ENCODE results near the gene AHCYL2.

The AHCYL2 gene

DNA sequence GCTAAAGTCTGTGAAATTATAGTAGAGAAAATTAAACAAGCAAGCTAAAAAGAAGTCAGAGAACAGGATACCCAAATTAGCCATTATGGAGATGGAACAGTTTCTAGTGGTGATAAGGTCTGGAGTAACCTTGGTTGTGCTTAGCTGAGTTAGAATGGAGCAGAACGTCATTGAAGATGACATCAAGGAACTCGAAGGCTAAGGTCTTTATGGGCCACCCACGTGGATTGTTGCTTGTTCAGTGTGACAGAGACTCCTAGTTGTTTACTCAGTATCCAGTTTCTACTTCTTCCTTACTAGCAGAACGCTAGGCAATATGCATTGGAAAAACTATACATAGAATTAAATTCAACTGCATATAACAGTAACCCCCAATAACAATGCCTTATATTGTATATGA is 39.7 kb downstream of the AHCYL2 start:
- TF ChIP-seq, protein P1, sequence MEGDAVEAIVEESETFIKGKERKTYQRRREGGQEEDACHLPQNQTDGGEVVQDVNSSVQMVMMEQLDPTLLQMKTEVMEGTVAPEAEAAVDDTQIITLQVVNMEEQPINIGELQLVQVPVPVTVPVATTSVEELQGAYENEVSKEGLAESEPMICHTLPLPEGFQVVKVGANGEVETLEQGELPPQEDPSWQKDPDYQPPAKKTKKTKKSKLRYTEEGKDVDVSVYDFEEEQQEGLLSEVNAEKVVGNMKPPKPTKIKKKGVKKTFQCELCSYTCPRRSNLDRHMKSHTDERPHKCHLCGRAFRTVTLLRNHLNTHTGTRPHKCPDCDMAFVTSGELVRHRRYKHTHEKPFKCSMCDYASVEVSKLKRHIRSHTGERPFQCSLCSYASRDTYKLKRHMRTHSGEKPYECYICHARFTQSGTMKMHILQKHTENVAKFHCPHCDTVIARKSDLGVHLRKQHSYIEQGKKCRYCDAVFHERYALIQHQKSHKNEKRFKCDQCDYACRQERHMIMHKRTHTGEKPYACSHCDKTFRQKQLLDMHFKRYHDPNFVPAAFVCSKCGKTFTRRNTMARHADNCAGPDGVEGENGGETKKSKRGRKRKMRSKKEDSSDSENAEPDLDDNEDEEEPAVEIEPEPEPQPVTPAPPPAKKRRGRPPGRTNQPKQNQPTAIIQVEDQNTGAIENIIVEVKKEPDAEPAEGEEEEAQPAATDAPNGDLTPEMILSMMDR (IDR thresholded peaks at IDR 0.05): no peak
- Histone ChIP-seq H3K4me1 (ENCODE audit: control insufficient read depth in 1 of 2, insufficient read depth in 1 of 2, low read depth in 1 of 2, low read length in 1 of 2) (no peaks in the 10 kb centered on the region), H3K4me3 (ENCODE audit: low read depth in 1 of 2, low read length in 1 of 2) (no peak overlapping the region), H3K9me3 (no peaks in the 10 kb centered on the region), H3K27ac (no peak overlapping the region), H3K27me3 (no peaks in the 10 kb centered on the region), H3K36me3 (no peaks in the 10 kb centered on the region)

DNA sequence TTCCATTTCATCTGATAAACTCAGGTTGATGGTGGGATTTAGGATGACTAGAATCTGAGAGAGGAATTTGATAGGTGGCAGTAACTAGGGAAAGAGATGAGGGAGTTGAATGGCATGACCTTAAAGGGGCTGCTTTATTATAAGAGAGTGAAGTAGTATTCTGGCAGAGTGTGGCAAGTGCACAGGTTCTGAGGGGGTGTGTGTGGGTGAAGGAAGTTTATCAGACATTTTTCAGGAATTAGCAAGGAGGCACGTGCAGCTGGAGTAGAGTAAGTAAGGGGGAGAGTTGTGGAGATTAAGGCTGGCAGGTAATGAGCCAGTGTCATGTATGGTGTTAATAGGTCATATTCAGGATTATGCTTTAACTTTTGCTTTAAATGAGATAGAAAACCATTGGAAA is 40.5 kb downstream of the AHCYL2 start:
- TF ChIP-seq, protein P1 (IDR thresholded peaks at IDR 0.05): no peak

DNA sequence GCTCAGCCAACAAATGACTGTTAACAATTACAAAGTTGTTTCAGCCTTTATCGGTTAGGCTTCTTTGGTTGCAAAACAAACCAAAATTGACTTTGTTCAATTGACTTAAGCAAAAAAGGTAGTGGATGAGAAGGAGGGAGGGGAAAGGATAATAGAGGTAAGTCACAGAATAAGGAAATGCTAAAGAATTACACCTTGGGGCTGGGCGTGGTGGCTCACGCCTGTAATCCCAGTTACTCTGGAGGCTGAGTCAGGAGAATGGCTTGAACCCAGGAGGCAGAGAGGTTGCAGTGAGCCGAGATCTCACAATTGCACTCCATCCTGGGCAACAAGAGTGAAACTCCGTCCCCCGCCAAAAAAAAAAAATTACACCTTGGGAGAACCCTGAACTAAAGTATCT is 41.4 kb downstream of the AHCYL2 start:
- TF ChIP-seq, protein P1 (IDR thresholded peaks at IDR 0.05): no peak
- Histone ChIP-seq H3K36me3 (no peaks in the 10 kb centered on the region), H3K9me3 (no peaks in the 10 kb centered on the region), H3K27me3 (no peaks in the 10 kb centered on the region), H3K27ac (no peak overlapping the region), H3K4me3 (ENCODE audit: low read depth in 1 of 2, low read length in 1 of 2) (no peak overlapping the region), H3K4me1 (ENCODE audit: control insufficient read depth in 1 of 2, insufficient read depth in 1 of 2, low read depth in 1 of 2, low read length in 1 of 2) (peaks cover 8 to 14% of the 10 kb centered on the region in 2 experiments)

More for the DNA sequence above, 40.5 kb downstream of the AHCYL2 start:
- Histone ChIP-seq H3K4me1 (ENCODE audit: control insufficient read depth in 1 of 2, insufficient read depth in 1 of 2, low read depth in 1 of 2, low read length in 1 of 2) (peaks cover under 1 to 5% of the 10 kb centered on the region in 2 experiments), H3K4me3 (ENCODE audit: low read depth in 1 of 2, low read length in 1 of 2) (no peak overlapping the region), H3K9me3 (no peaks in the 10 kb centered on the region), H3K27ac (no peak overlapping the region), H3K27me3 (no peaks in the 10 kb centered on the region), H3K36me3 (no peaks in the 10 kb centered on the region)

GRCh38 chr7:129270077-129270476 is 45.2 kb downstream of the AHCYL2 start:
- no peaks in the 10 kb centered on the region for H3K9me3 ChIP-seq
- no peak overlapping the region for H3K4me3 ChIP-seq (ENCODE audit: low read depth in 1 of 2, low read length in 1 of 2)
- no peaks in the 10 kb centered on the region for H3K36me3 ChIP-seq
- H3K4me1 ChIP-seq (ENCODE audit: control insufficient read depth in 1 of 2, insufficient read depth in 1 of 2, low read depth in 1 of 2, low read length in 1 of 2): peaks cover 10 to 19% of the 10 kb centered on the region in 2 experiments
- H3K27me3 ChIP-seq: no peaks in the 10 kb centered on the region
- no peak overlapping the region for H3K27ac ChIP-seq
- TF ChIP-seq, protein P1 (IDR thresholded peaks at IDR 0.05): no peak

GRCh38 chr7:129271500-129272355 is 46.9 kb downstream of the AHCYL2 start:
- Histone ChIP-seq H3K27me3 (no peaks in the 10 kb centered on the region), H3K4me1 (ENCODE audit: control insufficient read depth in 1 of 2, insufficient read depth in 1 of 2, low read depth in 1 of 2, low read length in 1 of 2) (peaks cover 10 to 19% of the 10 kb centered on the region in 2 experiments), H3K4me3 (ENCODE audit: low read depth in 1 of 2, low read length in 1 of 2) (no peak overlapping the region), H3K27ac (no peak overlapping the region), H3K9me3 (no peaks in the 10 kb centered on the region), H3K36me3 (no peaks in the 10 kb centered on the region)
- TF ChIP-seq, protein P1 (IDR thresholded peaks at IDR 0.05): peak; percentile 59

All from neutrophil (primary cell).